Measurements from ENCODE around the gene FLRT1.

DNA sequence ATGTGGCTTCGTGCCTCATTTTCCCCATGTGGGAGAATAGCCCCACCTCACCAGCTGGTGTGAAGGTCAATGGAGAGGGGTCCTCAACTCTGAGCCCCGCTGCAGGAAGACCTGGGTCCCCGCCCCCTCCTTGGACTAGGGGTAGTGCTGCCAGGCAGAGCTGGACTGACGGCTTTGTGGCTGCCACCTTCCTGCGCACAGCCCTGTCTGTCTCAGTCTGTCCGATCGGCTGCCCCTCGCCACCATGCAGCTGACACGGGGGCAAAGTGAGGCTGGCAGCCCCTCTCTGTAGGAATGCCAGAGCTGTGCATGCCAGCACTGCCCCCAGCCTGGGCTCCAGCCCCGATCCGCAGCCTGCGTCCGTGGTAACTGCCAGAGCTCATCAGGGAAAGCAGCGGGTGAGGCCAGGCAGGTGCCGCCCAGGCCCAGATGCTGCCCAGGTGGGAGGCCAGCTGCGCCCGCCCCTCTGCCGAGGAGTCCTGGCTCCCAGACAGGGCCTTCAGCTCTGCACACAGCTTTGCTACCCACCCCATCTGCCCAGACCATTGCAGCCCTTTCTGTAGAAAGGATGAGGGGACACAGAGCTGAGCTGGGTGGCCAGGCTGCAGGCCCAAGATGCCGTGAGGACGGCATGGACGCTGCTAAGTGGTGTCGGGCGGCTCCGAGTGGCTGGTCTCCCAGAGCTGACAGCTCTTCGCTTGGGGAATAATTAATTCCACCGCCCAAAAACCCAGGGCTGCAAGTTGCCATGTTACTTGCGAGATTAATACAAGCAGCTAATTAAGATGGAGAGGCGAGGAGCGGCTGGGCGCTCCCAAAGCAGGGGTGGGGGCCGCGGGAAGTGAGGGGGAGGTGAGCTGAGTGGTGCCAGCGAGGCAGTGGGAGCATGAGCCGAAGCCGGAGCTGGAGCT, 19.5 kb upstream of the FLRT1 start:
- no peak for TF ChIP-seq POLR2A (IDR thresholded peaks at IDR 0.05)
- TF ChIP-seq, protein P1, sequence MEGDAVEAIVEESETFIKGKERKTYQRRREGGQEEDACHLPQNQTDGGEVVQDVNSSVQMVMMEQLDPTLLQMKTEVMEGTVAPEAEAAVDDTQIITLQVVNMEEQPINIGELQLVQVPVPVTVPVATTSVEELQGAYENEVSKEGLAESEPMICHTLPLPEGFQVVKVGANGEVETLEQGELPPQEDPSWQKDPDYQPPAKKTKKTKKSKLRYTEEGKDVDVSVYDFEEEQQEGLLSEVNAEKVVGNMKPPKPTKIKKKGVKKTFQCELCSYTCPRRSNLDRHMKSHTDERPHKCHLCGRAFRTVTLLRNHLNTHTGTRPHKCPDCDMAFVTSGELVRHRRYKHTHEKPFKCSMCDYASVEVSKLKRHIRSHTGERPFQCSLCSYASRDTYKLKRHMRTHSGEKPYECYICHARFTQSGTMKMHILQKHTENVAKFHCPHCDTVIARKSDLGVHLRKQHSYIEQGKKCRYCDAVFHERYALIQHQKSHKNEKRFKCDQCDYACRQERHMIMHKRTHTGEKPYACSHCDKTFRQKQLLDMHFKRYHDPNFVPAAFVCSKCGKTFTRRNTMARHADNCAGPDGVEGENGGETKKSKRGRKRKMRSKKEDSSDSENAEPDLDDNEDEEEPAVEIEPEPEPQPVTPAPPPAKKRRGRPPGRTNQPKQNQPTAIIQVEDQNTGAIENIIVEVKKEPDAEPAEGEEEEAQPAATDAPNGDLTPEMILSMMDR (IDR thresholded peaks at IDR 0.05): no peak
